Measurements from ENCODE around the gene ULK3. TPM values are rescaled to one million over a fixed set of nuclear protein-coding genes. Genes with fewer than 3 reads are reported as not detected.
A peak's percentile ranks its signal among the peaks of the same experiment; 100 is the strongest.

ULK3 gene
- total and polyA plus RNA-seq, 2 donors (not counting 1 experiment from before 2014, with no cell fraction given) = 51.1 to 108 TPM

DNA sequence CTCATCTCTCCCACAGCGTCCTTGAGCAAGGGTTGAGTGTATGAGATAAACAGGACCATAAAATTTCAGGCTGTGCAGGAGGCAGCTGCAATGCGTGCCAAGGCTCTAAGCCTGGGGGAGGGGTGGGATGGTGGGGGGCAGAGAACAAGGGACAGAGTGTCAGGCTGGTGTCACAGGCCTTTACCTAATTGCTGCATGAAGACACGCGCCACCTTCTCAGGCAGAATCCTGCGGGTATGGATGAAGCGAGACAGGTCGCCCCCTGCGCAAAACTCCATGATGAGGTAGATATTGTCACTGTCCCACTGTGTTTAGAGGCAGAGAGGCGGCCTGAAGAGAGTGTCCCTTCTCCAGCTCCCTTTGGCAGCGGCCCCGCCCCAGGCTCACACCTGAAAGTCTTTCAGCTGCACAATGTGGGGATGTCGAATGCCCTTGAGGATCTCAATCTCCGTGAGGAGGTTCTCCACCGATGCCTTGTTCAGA lies 1.0 kb downstream of the ULK3 start:
- Mint-ChIP-seq H3K27me3 (no peaks in the 10 kb centered on the region), H3K4me1 (peaks cover 39% of the 10 kb centered on the region), H3K27ac (peak overlapping the region; percentile 34), H3K4me3 (peak overlapping the region; percentile 91), H3K9me3 (ENCODE audit: insufficient read depth) (no peaks in the 10 kb centered on the region)
- ChIA-PET POLR2A (interaction anchor here (0.6 to 1.8 kb wide), 3 partner anchors 28 to 301 kb away, joined by 3 to 4 read pairs (median 4); no protein-coding TSS in a partner anchor), CTCF (interaction anchor here (0.7 to 10.2 kb wide), 13 partner anchors 16 to 225 kb away, joined by 3 to 98 read pairs (median 5); partner anchors contain the start of gene SCAMP2)
- Histone ChIP-seq H3K27me3 (replicated peaks in 1 of 4; ENCODE audit: control extremely low read depth in 1 of 4, control insufficient read depth in 3 of 4, insufficient read depth in 4 of 4, low read length in 3 of 4) (no peaks in the 10 kb centered on the region), H3K9ac (ENCODE audit: low read length) (peak overlapping the region; percentile 80), H3K4me3 (ENCODE audit: control extremely low read depth in 1 of 5, extremely low read depth in 1 of 5, insufficient read depth in 1 of 5, low read depth in 2 of 5, low read length in 4 of 5) (peak overlapping the region in 1 of 5 experiments; percentile 72), H3K4me1 (ENCODE audit: control insufficient read depth in 2 of 2, insufficient read depth in 2 of 2, low read length in 2 of 2) (peaks cover 26 to 40% of the 10 kb centered on the region in 2 donors), H3K79me2 (ENCODE audit: control insufficient read depth, insufficient read depth, low read length) (peaks cover 7% of the 10 kb centered on the region), H3K9me3 (ENCODE audit: control extremely low read depth in 1 of 3, control insufficient read depth in 2 of 3, insufficient read depth in 1 of 3, low read length in 2 of 3) (no peaks in the 10 kb centered on the region), H2AFZ (ENCODE audit: insufficient read depth, low read depth, low read length, poor library complexity, severe bottlenecking) (no peak overlapping the region), H3K4me2 (replicated peaks; ENCODE audit: low read depth, low read length, poor library complexity, severe bottlenecking) (peak overlapping the region; percentile 88), H3K36me3 (replicated peaks in 1 of 2; ENCODE audit: control extremely low read depth in 1 of 2, control insufficient read depth in 1 of 2, extremely low read depth in 1 of 2, insufficient read depth in 2 of 2, low read length in 1 of 2) (peaks cover 0 to 14% of the 10 kb centered on the region in 2 experiments), H3K27ac (ENCODE audit: low read length in 2 of 2) (no peak overlapping the region), H4K20me1 (ENCODE audit: control insufficient read depth, insufficient read depth, low read length, poor library complexity, severe bottlenecking) (no peaks in the 10 kb centered on the region)
- DNase-seq (no peak), ATAC-seq (ENCODE audit: low read depth) (no peak)
- intact Hi-C loops (cut with micrococcal nuclease) = loop anchor here (2.0 to 5.0 kb wide), 2 partner anchors 41 to 55 kb away; no protein-coding TSS in a partner anchor
- 92% methylated on average over 13 of the region's 14 CpGs for WGBS (ENCODE audit: insufficient coverage)
- TF ChIP-seq, protein P1, sequence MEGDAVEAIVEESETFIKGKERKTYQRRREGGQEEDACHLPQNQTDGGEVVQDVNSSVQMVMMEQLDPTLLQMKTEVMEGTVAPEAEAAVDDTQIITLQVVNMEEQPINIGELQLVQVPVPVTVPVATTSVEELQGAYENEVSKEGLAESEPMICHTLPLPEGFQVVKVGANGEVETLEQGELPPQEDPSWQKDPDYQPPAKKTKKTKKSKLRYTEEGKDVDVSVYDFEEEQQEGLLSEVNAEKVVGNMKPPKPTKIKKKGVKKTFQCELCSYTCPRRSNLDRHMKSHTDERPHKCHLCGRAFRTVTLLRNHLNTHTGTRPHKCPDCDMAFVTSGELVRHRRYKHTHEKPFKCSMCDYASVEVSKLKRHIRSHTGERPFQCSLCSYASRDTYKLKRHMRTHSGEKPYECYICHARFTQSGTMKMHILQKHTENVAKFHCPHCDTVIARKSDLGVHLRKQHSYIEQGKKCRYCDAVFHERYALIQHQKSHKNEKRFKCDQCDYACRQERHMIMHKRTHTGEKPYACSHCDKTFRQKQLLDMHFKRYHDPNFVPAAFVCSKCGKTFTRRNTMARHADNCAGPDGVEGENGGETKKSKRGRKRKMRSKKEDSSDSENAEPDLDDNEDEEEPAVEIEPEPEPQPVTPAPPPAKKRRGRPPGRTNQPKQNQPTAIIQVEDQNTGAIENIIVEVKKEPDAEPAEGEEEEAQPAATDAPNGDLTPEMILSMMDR (IDR thresholded peaks at IDR 0.05) = no peak
- TF ChIP-seq EZH2 (IDR thresholded peaks at IDR 0.05; ENCODE audit: borderline replicate concordance, insufficient read depth, low read depth, low read length, poor library complexity, severe bottlenecking) = no peak
